Cardiac muscle cell (in vitro differentiated cells and primary cell): ENCODE measurements around the gene RNF14. TPM values are rescaled to one million over a fixed set of nuclear protein-coding genes. Genes with fewer than 3 reads are reported as not detected.

Experiments
- DNase-seq, 2 donors: peaks; one replicate each; pipeline versions ENCODE4 v3.0.0 to v3.0.0-alpha.2; 2010 to 2017; ENCODE audit warnings: low read depth in 1 of 2, low spot score in 1 of 2
- H3K27ac ChIP-seq: fragments of 200-600 bp; sonication (generic); 2 replicates; pipeline ENCODE4 v1.5.1; 2016
- H3K27me3 ChIP-seq: fragments of 200-600 bp; sonication (generic); 2 replicates; pipeline ENCODE4 v1.6.0; 2016; ENCODE audit warnings: control low read depth
- H3K36me3 ChIP-seq: fragments of 200-600 bp; sonication (generic); 2 replicates; pipeline ENCODE4 v1.5.1; 2016; ENCODE audit warnings: control low read depth
- H3K4me1 ChIP-seq: fragments of 200-600 bp; sonication (generic); 2 replicates; pipeline ENCODE4 v1.8.1; 2017; ENCODE audit warnings: low read depth, mild to moderate bottlenecking, mixed run types
- H3K4me3 ChIP-seq: fragments of 200-600 bp; sonication (generic); 2 replicates; pipeline ENCODE4 v1.5.1; 2016; ENCODE audit warnings: mild to moderate bottlenecking
- H3K9me3 ChIP-seq: fragments of 200-600 bp; sonication (generic); 2 replicates; pipeline ENCODE4 v1.5.1; 2017; ENCODE audit warnings: low read depth, mild to moderate bottlenecking, control low read depth
- CTCF ChIP-seq: IDR thresholded peaks from 2 replicates; pipeline ENCODE4 v1.5.1; 2012; ENCODE audit warnings: low read depth, mild to moderate bottlenecking, low read length
- polyA plus RNA-seq: library from polyadenylated mRNA; unstranded; fragments of >200 nt; fragmentation: Nextera tagmentation; extraction: Ambion mirVana; gene quantifications from 2 replicates; pipeline ENCODE4 v1.2.1, GENCODE V29; 2016
- total RNA-seq: library from RNA; depleted of rRNA; stranded (reverse); fragments of >200 nt; gene quantifications from 2 replicates; pipeline ENCODE4 v1.2.3, GENCODE V29; 2016

Gene RNF14
- total and polyA plus RNA-seq, 2 experiments from 2014 or later = 35.4 to 69.2 TPM

DNA sequence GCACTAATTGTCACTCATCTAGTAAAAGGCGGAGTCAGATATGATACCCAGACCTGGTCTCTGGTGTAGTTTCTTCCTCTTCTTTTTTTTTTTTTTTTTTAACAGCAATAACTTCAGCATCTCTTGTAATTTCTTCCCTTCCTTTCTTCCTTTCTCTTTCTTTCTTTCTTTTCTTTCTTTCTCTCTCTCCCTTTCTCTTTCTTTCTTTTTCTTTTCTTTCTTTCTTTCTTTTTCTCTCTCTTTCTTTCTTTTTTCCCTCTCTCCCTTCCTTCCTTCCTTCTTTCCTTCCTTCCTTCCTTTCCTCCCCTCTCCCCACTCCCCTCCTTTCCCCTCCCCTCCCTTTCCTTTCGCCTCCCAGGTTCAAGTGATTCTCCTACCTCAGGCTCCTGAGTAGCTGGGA, 69.8 kb downstream of the RNF14 start:
- TF ChIP-seq CTCF = no peak
- H3K27ac ChIP-seq = no peak overlapping the region
- no peaks in the 10 kb centered on the region for H3K27me3 ChIP-seq
- DNase-seq = no peak
- no peaks in the 10 kb centered on the region for H3K9me3 ChIP-seq
- H3K4me3 ChIP-seq = no peak overlapping the region
- no peaks in the 10 kb centered on the region for H3K36me3 ChIP-seq
- H3K4me1 ChIP-seq = no peaks in the 10 kb centered on the region

Other genes with a start within 250 kb of the RNF14 start
- 0.46 and 0.63 TPM in 2 replicates for gene PCDH1, start 90.7 kb upstream of the RNF14 start, total RNA-seq
- 0.77 and 1.2 TPM in 2 replicates for gene PCDH1, start 90.7 kb upstream of the RNF14 start, polyA plus RNA-seq
- 101 and 108 TPM in 2 replicates for gene DELE1, start 45.2 kb upstream of the RNF14 start, total RNA-seq
- gene DELE1, start 45.2 kb upstream of the RNF14 start, polyA plus RNA-seq = 41.7 and 58.1 TPM in 2 replicates
- gene PCDH12, start 10.9 kb upstream of the RNF14 start, total RNA-seq = 0.28 and 0.57 TPM in 2 replicates
- 0.44 and 0.87 TPM in 2 replicates for gene PCDH12, start 10.9 kb upstream of the RNF14 start, polyA plus RNA-seq
- gene GNPDA1, start 43.9 kb downstream of the RNF14 start, total RNA-seq = 25.8 and 40.6 TPM in 2 replicates
- 47.6 and 67.7 TPM in 2 replicates for gene GNPDA1, start 43.9 kb downstream of the RNF14 start, polyA plus RNA-seq
- 83.5 and 134 TPM in 2 replicates for gene NDFIP1, start 139.7 kb downstream of the RNF14 start, total RNA-seq
- gene NDFIP1, start 139.7 kb downstream of the RNF14 start, polyA plus RNA-seq = 78.0 and 84.9 TPM in 2 replicates